Measurements from ENCODE around the gene WBP1L.

WBP1L gene

GRCh38 chr10:102781090-102781920 lies 37.6 kb downstream of the WBP1L start:
- DNase-seq: no peak

GRCh38 chr10:102781921-102782557 lies 38.3 kb downstream of the WBP1L start:
- no peak for DNase-seq

GRCh38 chr10:102782673-102783551 lies 39.2 kb downstream of the WBP1L start:
- DNase-seq: no peak

- DNase-seq: no peak
Observed at GRCh38 chr10:102783568-102783967, 39.8 kb downstream of the WBP1L start.

GRCh38 chr10:102785818-102786217 lies 42.1 kb downstream of the WBP1L start:
- no peak for DNase-seq

GRCh38 chr10:102791754-102792395 lies 48.1 kb downstream of the WBP1L start:
- no peak for DNase-seq

- DNase-seq: no peak
Observed at GRCh38 chr10:102795453-102796406, 52.0 kb downstream of the WBP1L start.

- peak; percentile 54 for DNase-seq
Observed at GRCh38 chr10:102796407-102797176, 52.8 kb downstream of the WBP1L start.

- no peak for DNase-seq
Observed at GRCh38 chr10:102799691-102800471, 56.1 kb downstream of the WBP1L start.

- DNase-seq: no peak
Observed at GRCh38 chr10:102800611-102801335, 57.0 kb downstream of the WBP1L start.

GRCh38 chr10:102801496-102801895 lies 57.7 kb downstream of the WBP1L start:
- DNase-seq: no peak

- no peak for DNase-seq
Observed at GRCh38 chr10:102801978-102802377, 58.2 kb downstream of the WBP1L start.

- peak; percentile 37 for DNase-seq
Observed at GRCh38 chr10:102802920-102803534, 59.3 kb downstream of the WBP1L start.

- no peak for DNase-seq
Observed at GRCh38 chr10:102804382-102805055, 60.8 kb downstream of the WBP1L start.

- DNase-seq: no peak
Observed at GRCh38 chr10:102808380-102808779, 64.6 kb downstream of the WBP1L start.

- DNase-seq: no peak
Observed at GRCh38 chr10:102811346-102811745, 67.6 kb downstream of the WBP1L start.

GRCh38 chr10:102812231-102812876 lies 68.6 kb downstream of the WBP1L start:
- no peak for DNase-seq
